ENCODE measurements around the gene CPPED1.

- TF ChIP-seq, protein P1, sequence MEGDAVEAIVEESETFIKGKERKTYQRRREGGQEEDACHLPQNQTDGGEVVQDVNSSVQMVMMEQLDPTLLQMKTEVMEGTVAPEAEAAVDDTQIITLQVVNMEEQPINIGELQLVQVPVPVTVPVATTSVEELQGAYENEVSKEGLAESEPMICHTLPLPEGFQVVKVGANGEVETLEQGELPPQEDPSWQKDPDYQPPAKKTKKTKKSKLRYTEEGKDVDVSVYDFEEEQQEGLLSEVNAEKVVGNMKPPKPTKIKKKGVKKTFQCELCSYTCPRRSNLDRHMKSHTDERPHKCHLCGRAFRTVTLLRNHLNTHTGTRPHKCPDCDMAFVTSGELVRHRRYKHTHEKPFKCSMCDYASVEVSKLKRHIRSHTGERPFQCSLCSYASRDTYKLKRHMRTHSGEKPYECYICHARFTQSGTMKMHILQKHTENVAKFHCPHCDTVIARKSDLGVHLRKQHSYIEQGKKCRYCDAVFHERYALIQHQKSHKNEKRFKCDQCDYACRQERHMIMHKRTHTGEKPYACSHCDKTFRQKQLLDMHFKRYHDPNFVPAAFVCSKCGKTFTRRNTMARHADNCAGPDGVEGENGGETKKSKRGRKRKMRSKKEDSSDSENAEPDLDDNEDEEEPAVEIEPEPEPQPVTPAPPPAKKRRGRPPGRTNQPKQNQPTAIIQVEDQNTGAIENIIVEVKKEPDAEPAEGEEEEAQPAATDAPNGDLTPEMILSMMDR (conservative IDR thresholded peaks at IDR 0.05), result no peak
- TF ChIP-seq ZFX (IDR thresholded peaks at IDR 0.05), result no peak
These were observed 17.6 kb downstream of the CPPED1 start for GRCh38 chr16:12786081-12786480.
